ENCODE results near the gene POU2AF1.

The POU2AF1 gene

GRCh38 chr11:111378861-111379601 lies at the start of gene POU2AF1:
POU2AF1 (minus strand) TSS chr11:111379275; CDS start chr11:111379177, 98 bp downstream.
- DNase-seq (ENCODE audit: low spot score): peak; percentile 39

- no peak for DNase-seq (ENCODE audit: low spot score)
These were observed 49.2 kb upstream of the POU2AF1 start for GRCh38 chr11:111428113-111428876.

- DNase-seq (ENCODE audit: low spot score): no peak
These were observed 48.4 kb upstream of the POU2AF1 start for GRCh38 chr11:111427471-111427912.

- no peak for DNase-seq (ENCODE audit: low spot score)
These were observed 47.5 kb upstream of the POU2AF1 start for GRCh38 chr11:111426617-111427016.

GRCh38 chr11:111423250-111423615 lies 44.2 kb upstream of the POU2AF1 start:
- DNase-seq (ENCODE audit: low spot score): no peak

- peak; percentile 26 for DNase-seq (ENCODE audit: low spot score)
These were observed 43.6 kb upstream of the POU2AF1 start for GRCh38 chr11:111422494-111423249.

- no peak for DNase-seq (ENCODE audit: low spot score)
These were observed 42.2 kb upstream of the POU2AF1 start for GRCh38 chr11:111421251-111421650.

GRCh38 chr11:111419641-111420327 lies 40.7 kb upstream of the POU2AF1 start:
- DNase-seq (ENCODE audit: low spot score): no peak

GRCh38 chr11:111419181-111419580 lies 40.1 kb upstream of the POU2AF1 start:
- DNase-seq (ENCODE audit: low spot score): no peak

- DNase-seq (ENCODE audit: low spot score): no peak
These were observed 39.3 kb upstream of the POU2AF1 start for GRCh38 chr11:111418436-111418787.

GRCh38 chr11:111417766-111418435 lies 38.8 kb upstream of the POU2AF1 start:
- no peak for DNase-seq (ENCODE audit: low spot score)

GRCh38 chr11:111417011-111417765 lies 38.1 kb upstream of the POU2AF1 start:
- peak; percentile 9 for DNase-seq (ENCODE audit: low spot score)

GRCh38 chr11:111416231-111416960 lies 37.3 kb upstream of the POU2AF1 start:
- DNase-seq (ENCODE audit: low spot score): no peak

- no peak for DNase-seq (ENCODE audit: low spot score)
These were observed 35.9 kb upstream of the POU2AF1 start for GRCh38 chr11:111414936-111415335.

GRCh38 chr11:111414267-111414931 lies 35.3 kb upstream of the POU2AF1 start:
- no peak for DNase-seq (ENCODE audit: low spot score)

- no peak for DNase-seq (ENCODE audit: low spot score)
These were observed 34.8 kb upstream of the POU2AF1 start for GRCh38 chr11:111413849-111414248.

GRCh38 chr11:111412293-111412692 lies 33.2 kb upstream of the POU2AF1 start:
- no peak for DNase-seq (ENCODE audit: low spot score)

GRCh38 chr11:111411456-111411855 lies 32.4 kb upstream of the POU2AF1 start:
- DNase-seq (ENCODE audit: low spot score): no peak

GRCh38 chr11:111410951-111411350 lies 31.9 kb upstream of the POU2AF1 start:
- no peak for DNase-seq (ENCODE audit: low spot score)

- no peak for DNase-seq (ENCODE audit: low spot score)
These were observed 30.8 kb upstream of the POU2AF1 start for GRCh38 chr11:111409915-111410314.

Data from CD4-positive, alpha-beta T cell treated with Interleukin-15 for 4 hours (primary cell).